ENCODE data around the gene SLC12A1.

The SLC12A1 gene

GRCh38 chr15:48244921-48245320 lies 38.8 kb downstream of the SLC12A1 start:
- DNase-seq = no peak

DNA sequence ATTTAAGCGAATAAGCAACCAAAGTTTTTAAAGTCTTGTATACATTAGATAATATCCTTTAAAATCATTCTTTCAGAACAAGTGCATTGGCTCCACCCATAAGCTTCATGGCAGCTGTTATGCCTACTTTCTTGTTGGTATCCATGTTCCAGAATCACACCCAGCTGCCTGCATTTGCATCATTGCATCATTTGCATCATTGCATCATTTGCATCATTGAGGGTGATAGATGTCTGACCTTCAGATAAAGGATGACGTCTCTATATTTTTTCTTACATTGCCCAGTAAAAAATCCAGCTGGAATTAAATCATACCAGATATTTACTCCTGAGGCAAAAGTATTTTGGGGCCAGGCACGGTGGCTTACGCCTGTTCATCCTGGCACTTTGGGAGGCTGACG lies 42.3 kb downstream of the SLC12A1 start:
- no peak for DNase-seq

DNA sequence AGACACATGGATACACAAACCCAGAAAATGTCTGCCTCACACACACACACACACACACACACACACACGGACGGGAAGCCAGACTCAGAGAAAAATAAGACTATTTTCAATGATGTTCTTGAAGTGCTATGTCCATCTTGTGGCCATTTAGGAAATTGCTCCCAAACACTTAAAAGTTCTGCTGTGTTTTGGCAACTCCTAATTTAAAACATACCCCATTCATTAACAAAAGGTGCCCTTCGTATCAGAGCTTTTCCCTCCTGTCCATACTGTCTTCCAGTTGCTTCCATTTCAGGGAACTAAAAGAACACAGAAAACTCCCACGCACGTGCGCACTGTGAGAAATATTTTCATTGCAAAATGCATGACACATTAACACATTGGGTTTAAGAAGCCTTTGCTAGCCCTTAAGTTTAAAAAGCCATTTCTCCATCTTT lies 44.6 kb downstream of the SLC12A1 start:
- peak; percentile 66 for DNase-seq

- no peak for DNase-seq
Observed at GRCh38 chr15:48253172-48253571, 47.1 kb downstream of the SLC12A1 start.

GRCh38 chr15:48265135-48265534 lies 59.0 kb downstream of the SLC12A1 start:
- no peak for DNase-seq

- DNase-seq = no peak
Observed at GRCh38 chr15:48266024-48266689, 60.1 kb downstream of the SLC12A1 start.

DNA sequence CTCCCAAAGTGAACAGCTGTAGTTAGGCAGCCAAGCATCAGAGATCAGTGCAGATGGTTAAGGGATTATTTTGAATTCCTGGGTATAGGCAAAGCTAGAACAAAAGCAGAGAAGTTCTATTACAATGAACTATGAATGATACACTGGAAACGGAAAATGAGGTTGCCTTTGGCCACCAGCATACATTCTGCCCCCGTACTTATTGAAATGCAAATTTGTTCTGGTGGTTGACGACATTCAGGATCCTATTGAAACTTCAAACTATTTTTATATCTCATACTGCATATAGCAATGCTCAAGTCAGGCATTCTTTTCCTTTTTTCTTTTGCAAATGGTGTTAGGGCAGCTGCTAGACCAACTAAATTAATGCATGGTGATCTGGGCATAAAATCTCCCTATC lies 61.7 kb downstream of the SLC12A1 start:
- no peak for DNase-seq

- DNase-seq = no peak
Observed at GRCh38 chr15:48273049-48273448, 66.9 kb downstream of the SLC12A1 start.

DNA sequence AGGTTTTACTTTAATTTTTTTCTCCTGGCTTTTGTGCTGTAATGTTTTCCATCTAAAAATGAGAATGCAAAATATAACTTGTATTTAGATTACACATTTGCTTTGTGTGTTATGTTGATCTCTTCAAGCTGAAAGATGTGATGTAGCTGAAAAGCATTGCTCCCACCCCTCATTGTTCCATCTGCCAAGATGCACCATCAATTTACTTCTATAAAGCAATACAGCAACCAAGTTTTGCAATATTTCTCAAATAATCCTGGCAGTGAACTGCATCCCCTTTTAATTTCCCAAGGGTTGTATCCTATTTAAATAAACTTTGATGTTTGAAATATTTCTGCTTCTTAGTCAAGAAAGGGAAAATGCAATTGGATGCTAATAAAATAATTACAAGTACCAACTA lies 72.6 kb downstream of the SLC12A1 start:
- DNase-seq = no peak

- no peak for DNase-seq
Observed at GRCh38 chr15:48279608-48280007, 73.5 kb downstream of the SLC12A1 start.

GRCh38 chr15:48281674-48282073 lies 75.6 kb downstream of the SLC12A1 start:
- no peak for DNase-seq

GRCh38 chr15:48282216-48282615 lies 76.1 kb downstream of the SLC12A1 start:
- DNase-seq = no peak

GRCh38 chr15:48283396-48284145 lies 77.5 kb downstream of the SLC12A1 start:
- DNase-seq = peak; percentile 47

- DNase-seq = peak; percentile 67
Observed at GRCh38 chr15:48285329-48286214, 79.5 kb downstream of the SLC12A1 start.

- DNase-seq = no peak
Observed at GRCh38 chr15:48289628-48290027, 83.5 kb downstream of the SLC12A1 start.

- no peak for DNase-seq
Observed at GRCh38 chr15:48292458-48292857, 86.4 kb downstream of the SLC12A1 start.

DNA sequence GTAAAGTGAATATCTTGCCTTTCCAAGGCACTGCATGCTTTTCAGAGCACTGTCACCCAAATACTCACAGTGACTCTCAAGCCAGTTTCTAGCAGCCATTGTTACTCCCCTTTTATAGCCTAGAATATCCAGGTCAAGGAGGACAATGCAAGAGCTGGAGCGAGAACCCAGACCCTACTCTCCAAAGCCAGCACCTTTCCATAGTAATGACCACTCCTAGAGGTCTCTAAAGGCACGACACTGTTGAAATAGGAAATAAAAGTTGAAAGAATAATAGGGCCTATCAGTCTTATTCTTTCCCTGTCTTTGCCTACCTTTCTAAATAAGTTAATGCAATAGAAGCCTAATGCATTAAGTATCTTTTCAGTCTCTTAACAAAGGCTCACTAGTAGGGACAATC lies 91.6 kb downstream of the SLC12A1 start:
- no peak for DNase-seq

- DNase-seq = peak; percentile 8
Observed at GRCh38 chr15:48298914-48299313, 92.8 kb downstream of the SLC12A1 start.

- no peak for DNase-seq
Observed at GRCh38 chr15:48300038-48300437, 93.9 kb downstream of the SLC12A1 start.

DNA sequence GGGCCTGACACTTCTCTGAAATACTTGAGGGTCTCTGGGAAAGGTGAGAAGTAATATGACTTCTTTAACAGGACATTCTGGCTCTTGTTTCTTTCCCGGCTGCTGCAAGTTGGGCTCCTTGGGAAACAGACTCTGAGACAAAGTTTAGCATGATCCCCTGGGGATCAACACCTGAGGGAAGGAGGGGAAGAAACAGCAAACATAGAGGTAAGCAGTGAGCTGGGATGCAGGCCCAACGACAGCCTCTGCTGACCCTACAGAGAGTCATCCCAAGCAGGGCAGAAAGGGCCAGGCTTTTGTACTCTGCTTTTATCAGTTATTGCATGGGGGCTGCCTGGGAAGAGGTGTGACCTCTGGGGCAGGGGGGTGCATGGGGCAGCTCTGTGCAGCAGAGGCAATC lies 98.3 kb downstream of the SLC12A1 start:
- DNase-seq = no peak

DNA sequence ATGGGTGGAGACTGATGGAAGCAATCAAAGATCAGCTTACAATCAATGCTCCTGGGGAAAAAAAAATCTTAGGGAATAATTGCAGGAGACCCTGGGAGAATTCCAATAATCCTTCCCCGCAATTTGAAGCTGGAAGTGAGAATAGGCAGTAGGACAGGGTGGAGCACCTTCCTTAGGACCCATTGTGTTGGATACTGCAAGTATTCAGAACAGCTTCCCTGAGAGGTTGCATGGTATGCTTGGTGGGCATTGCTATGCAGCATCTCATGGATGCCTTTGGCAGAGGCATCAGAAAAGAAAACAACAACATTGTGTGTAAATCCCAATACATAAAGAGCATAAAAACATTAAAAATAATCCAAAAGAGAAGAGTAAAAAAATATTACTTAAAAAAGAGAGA lies 100.5 kb downstream of the SLC12A1 start:
- no peak for DNase-seq

DNA sequence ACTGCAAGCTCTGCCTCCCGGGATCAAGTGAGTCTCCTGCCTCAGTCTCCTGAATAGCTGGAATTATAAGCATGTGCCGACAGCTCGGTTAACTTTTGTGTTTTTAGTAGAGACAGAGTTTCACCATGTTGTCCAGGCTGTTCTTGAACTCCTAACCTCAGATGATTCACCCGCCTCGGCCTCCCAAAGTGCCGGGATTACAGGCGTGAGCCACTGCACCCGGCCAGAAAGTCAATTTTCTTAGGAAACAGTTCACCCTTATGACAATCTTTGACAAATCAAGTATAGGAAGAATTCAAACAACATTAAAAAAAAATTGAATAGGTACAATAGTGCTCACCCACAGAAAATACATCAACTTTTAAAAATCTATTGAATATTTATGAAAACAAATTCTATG lies 101.5 kb downstream of the SLC12A1 start:
- no peak for DNase-seq

GRCh38 chr15:48309740-48310139 lies 103.6 kb downstream of the SLC12A1 start:
- no peak for DNase-seq

DNA sequence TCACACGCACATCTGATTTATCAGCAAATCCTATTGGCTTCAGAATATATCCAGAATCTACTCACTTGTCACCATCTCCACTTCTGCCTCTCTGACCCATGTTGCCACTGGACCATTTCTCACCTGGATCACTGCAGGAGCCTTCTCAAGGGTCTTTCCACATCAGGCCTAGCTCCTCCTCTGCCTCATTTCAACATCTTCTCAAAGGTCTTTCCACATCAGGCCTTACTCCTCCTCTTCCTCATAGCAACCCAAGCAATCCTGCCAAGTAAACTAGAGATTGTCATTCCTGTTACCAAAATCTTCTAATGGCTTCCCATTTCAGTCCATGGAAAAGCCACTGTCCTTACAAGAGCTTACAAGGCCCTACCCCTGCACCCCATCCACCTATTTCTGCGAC lies 107.1 kb downstream of the SLC12A1 start:
- no peak for DNase-seq
